ENCODE data around the gene PHOX2A. TPM values are rescaled to one million over a fixed set of nuclear protein-coding genes. Genes with fewer than 3 reads are reported as not detected.

Gene PHOX2A
- total and polyA plus RNA-seq, 2 of the 13 experiments (the other 11 are each of a cell fraction or from before 2014, with no cell fraction given), result not detected

DNA sequence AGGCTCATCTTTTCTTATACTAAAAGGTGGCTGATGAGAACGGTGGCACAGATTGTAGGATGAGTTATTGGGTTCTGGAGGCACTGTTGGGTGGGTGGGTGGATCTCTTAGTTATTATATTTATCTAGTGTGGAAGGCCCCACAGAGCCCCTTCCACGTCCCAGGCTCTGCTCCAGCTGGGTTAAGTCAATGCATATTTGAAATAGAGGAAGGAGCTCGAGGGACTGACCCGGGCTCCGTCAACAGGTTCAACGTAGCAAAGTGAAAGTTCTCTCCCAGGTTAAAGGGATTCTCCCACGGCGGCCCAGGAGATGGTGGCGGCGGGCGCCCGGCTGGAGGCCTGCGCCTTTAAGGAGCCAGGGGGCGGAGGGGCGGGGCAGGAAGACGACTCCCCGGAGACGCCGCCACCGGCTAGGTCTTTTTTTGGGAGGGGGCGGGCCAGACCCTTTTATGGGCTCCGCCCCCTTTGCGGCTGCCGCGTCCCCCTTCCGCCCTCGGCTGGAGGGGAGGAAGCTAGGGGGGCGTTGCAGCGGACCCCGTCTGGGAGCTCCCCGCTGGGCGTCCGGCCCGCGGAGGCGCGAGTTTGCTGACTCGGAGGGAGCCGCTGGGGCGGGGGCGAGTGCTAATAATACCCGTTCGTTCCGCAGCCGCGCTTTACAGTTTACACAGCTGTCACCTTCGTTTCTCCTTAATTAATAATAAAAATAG, 20.9 kb downstream of the PHOX2A start (continued):
- TF ChIP-seq, protein P1, sequence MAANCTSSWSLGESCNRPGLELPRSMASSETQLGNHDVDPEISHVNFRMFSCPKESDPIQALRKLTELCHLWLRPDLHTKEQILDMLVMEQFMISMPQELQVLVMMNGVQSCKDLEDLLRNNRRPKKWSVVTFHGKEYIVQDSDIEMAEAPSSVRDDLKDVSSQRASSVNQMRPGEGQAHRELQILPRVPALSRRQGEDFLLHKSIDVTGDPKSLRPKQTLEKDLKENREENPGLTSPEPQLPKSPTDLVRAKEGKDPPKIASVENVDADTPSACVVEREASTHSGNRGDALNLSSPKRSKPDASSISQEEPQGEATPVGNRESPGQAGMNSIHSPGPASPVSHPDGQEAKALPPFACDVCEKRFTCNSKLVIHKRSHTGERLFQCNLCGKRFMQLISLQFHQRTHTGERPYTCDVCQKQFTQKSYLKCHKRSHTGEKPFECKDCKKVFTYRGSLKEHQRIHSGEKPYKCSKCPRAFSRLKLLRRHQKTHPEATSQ (CRISPR knock-in tag; IDR thresholded peaks at IDR 0.05; ENCODE audit: borderline replicate concordance), result no peak
- no peak for TF ChIP-seq TCF12 (IDR thresholded peaks at IDR 0.05)
- 0 out of 2 replicates have a peak, but pooled peaks have one; percentile 14 for TF ChIP-seq TCF12 (CRISPR knock-in tag; IDR thresholded peaks at IDR 0.05)
- no peak for TF ChIP-seq TP53 (CRISPR knock-in tag; conservative IDR thresholded peaks at IDR 0.05)
- no peak for TF ChIP-seq NFAT5 (CRISPR knock-in tag; IDR thresholded peaks at IDR 0.05)
- no peak for TF ChIP-seq POLR2AphosphoS2 (IDR thresholded peaks at IDR 0.05; ENCODE audit: low read depth, low read length)
- no peak for TF ChIP-seq EEA1 (CRISPR knock-in tag; IDR thresholded peaks at IDR 0.05; ENCODE audit: borderline replicate concordance)
- peak; percentile 79 for TF ChIP-seq PATZ1 (CRISPR knock-in tag; IDR thresholded peaks at IDR 0.05)
- TF ChIP-seq ZKSCAN1 (IDR thresholded peaks at IDR 0.05; ENCODE audit: low read length), result peak; percentile 54; the same call in 1 of the 2 replicates
- TF ChIP-seq ZNF850 (CRISPR knock-in tag; conservative IDR thresholded peaks at IDR 0.05), result no peak
- TF ChIP-seq MXD3 (CRISPR knock-in tag; IDR thresholded peaks at IDR 0.05), result peak; percentile 22; the same call in 1 of the 2 replicates
- TF ChIP-seq ZNF235 (CRISPR knock-in tag; IDR thresholded peaks at IDR 0.05; ENCODE audit: borderline replicate concordance), result no peak
- no peak for TF ChIP-seq FIP1L1 (IDR thresholded peaks at IDR 0.05; ENCODE audit: borderline replicate concordance, insufficient read depth, low read depth, low read length)
- TF ChIP-seq ZNF33B (CRISPR knock-in tag; IDR thresholded peaks at IDR 0.05), result no peak
- TF ChIP-seq SIX4 (CRISPR knock-in tag; IDR thresholded peaks at IDR 0.05), result no peak
- TF ChIP-seq BATF2 (CRISPR knock-in tag; IDR thresholded peaks at IDR 0.05), result no peak
